ENCODE measurements around the gene ZKSCAN1.

Gene ZKSCAN1

GRCh38 chr7:100044718-100045117, 29.3 kb downstream of the ZKSCAN1 start:
- peaks cover 5% of the 10 kb centered on the region for H3K79me1 ChIP-seq (ENCODE audit: low read length)
- H2BK120ac ChIP-seq (ENCODE audit: insufficient read depth, low read length, poor library complexity) = no peak overlapping the region
- peaks cover 4% of the 10 kb centered on the region for H3K79me2 ChIP-seq (ENCODE audit: control insufficient read depth, insufficient read depth, low read length, poor library complexity)
- no peak overlapping the region for H3K4ac ChIP-seq (ENCODE audit: low read depth, low read length)
- peak; percentile 51 to 75 for DNase-seq
- H3K14ac ChIP-seq (ENCODE audit: low read length) = no peak overlapping the region
- H2BK12ac ChIP-seq (ENCODE audit: low read length) = no peak overlapping the region
- no peak overlapping the region for H4K8ac ChIP-seq (ENCODE audit: low read depth, low read length)
- no peaks in the 10 kb centered on the region for H3K27me3 ChIP-seq (ENCODE audit: insufficient read depth, low read length)
- no peak overlapping the region for H2AFZ ChIP-seq (ENCODE audit: insufficient read depth, low read length, poor library complexity)
- no CpG with 5 or more reads among the region's 6 CpGs for WGBS (ENCODE audit: extremely low coverage, insufficient coverage, insufficient read length)
- no peak overlapping the region for H2AK5ac ChIP-seq (ENCODE audit: low read length)
- no peak overlapping the region for H2BK5ac ChIP-seq (ENCODE audit: low read depth, low read length, poor library complexity)
- no peak overlapping the region for H3K18ac ChIP-seq (ENCODE audit: low read length)
- no peak overlapping the region for H4K12ac ChIP-seq (ENCODE audit: low read depth, low read length)
- peaks cover 3% of the 10 kb centered on the region in 2 experiments for H3K4me1 ChIP-seq (ENCODE audit: control insufficient read depth in 1 of 2, insufficient read depth in 2 of 2, low read length in 2 of 2)
- H4K91ac ChIP-seq (ENCODE audit: low read depth, low read length) = no peak overlapping the region
- H3K27ac ChIP-seq (ENCODE audit: low read depth, low read length) = no peak overlapping the region
- no peak overlapping the region for H3K4me3 ChIP-seq (ENCODE audit: low read depth, low read length)
- no peak overlapping the region for H3K23ac ChIP-seq (ENCODE audit: low read length)
- H3K36me3 ChIP-seq (ENCODE audit: control insufficient read depth in 1 of 2, insufficient read depth in 2 of 2, low read length in 2 of 2) = no peaks in the 10 kb centered on the region
- no peak overlapping the region for H3K9ac ChIP-seq (ENCODE audit: low read length)
- no peak overlapping the region for H3K4me2 ChIP-seq (ENCODE audit: low read length)
- H3K9me3 ChIP-seq (ENCODE audit: insufficient read depth, low read depth, low read length) = no peaks in the 10 kb centered on the region

GRCh38 chr7:100048680-100049079, 33.3 kb downstream of the ZKSCAN1 start:
- Histone ChIP-seq H3K23ac (ENCODE audit: low read length) (no peak overlapping the region), H2BK120ac (ENCODE audit: insufficient read depth, low read length, poor library complexity) (no peak overlapping the region), H3K4ac (ENCODE audit: low read depth, low read length) (no peak overlapping the region), H4K8ac (ENCODE audit: low read depth, low read length) (peak overlapping the region; percentile 100), H3K36me3 (ENCODE audit: control insufficient read depth in 1 of 2, insufficient read depth in 2 of 2, low read length in 2 of 2) (peaks cover 2 to 5% of the 10 kb centered on the region in 2 experiments), H3K18ac (ENCODE audit: low read length) (no peak overlapping the region), H2AFZ (ENCODE audit: insufficient read depth, low read length, poor library complexity) (no peak overlapping the region), H2AK5ac (ENCODE audit: low read length) (no peak overlapping the region), H3K4me2 (ENCODE audit: low read length) (no peak overlapping the region), H3K4me3 (ENCODE audit: low read depth, low read length) (no peak overlapping the region), H2BK5ac (ENCODE audit: low read depth, low read length, poor library complexity) (no peak overlapping the region), H3K14ac (ENCODE audit: low read length) (no peak overlapping the region), H3K9ac (ENCODE audit: low read length) (no peak overlapping the region), H3K27ac (ENCODE audit: low read depth, low read length) (no peak overlapping the region), H3K4me1 (ENCODE audit: control insufficient read depth in 1 of 2, insufficient read depth in 2 of 2, low read length in 2 of 2) (peaks cover 7% of the 10 kb centered on the region in 2 experiments), H4K12ac (ENCODE audit: low read depth, low read length) (no peak overlapping the region), H3K79me1 (ENCODE audit: low read length) (peaks cover 9% of the 10 kb centered on the region), H3K27me3 (ENCODE audit: insufficient read depth, low read length) (no peaks in the 10 kb centered on the region), H3K79me2 (ENCODE audit: control insufficient read depth, insufficient read depth, low read length, poor library complexity) (peaks cover 6% of the 10 kb centered on the region), H3K9me3 (ENCODE audit: insufficient read depth, low read depth, low read length) (no peaks in the 10 kb centered on the region), H4K91ac (ENCODE audit: low read depth, low read length) (no peak overlapping the region), H2BK12ac (ENCODE audit: low read length) (no peak overlapping the region)
- no CpG with 5 or more reads among the region's 4 CpGs for WGBS (ENCODE audit: extremely low coverage, insufficient coverage, insufficient read length)
- DNase-seq = peak in 1 of 2 donors; percentile 14

- H3K4me1 ChIP-seq (ENCODE audit: control insufficient read depth in 1 of 2, insufficient read depth in 2 of 2, low read length in 2 of 2) = peaks cover 7% of the 10 kb centered on the region in 2 experiments
- no peak within 1 kb of the TSS for H2BK12ac ChIP-seq (ENCODE audit: low read length)
- peak within 1 kb of the TSS; percentile 100 for H4K8ac ChIP-seq (ENCODE audit: low read depth, low read length)
- H3K79me1 ChIP-seq (ENCODE audit: low read length) = peaks cover 9% of the 10 kb centered on the region
- WGBS (ENCODE audit: extremely low coverage, insufficient coverage, insufficient read length) = no CpG with 5 or more reads among the region's 47 CpGs
- H2BK5ac ChIP-seq (ENCODE audit: low read depth, low read length, poor library complexity) = peak within 1 kb of the TSS; percentile 89
- H3K4me2 ChIP-seq (ENCODE audit: low read length) = peak within 1 kb of the TSS; percentile 74
- peak within 1 kb of the TSS; percentile 95 for H2AK5ac ChIP-seq (ENCODE audit: low read length)
- H3K79me2 ChIP-seq (ENCODE audit: control insufficient read depth, insufficient read depth, low read length, poor library complexity) = peaks cover 6% of the 10 kb centered on the region
- H3K36me3 ChIP-seq (ENCODE audit: control insufficient read depth in 1 of 2, insufficient read depth in 2 of 2, low read length in 2 of 2) = peaks cover 2 to 5% of the 10 kb centered on the region in 2 experiments
- peak; percentile 90 to 92 for DNase-seq
- peak within 1 kb of the TSS; percentile 100 for H3K14ac ChIP-seq (ENCODE audit: low read length)
- H4K91ac ChIP-seq (ENCODE audit: low read depth, low read length) = peak within 1 kb of the TSS; percentile 96
- H3K27me3 ChIP-seq (ENCODE audit: insufficient read depth, low read length) = no peaks in the 10 kb centered on the region
- H3K9me3 ChIP-seq (ENCODE audit: insufficient read depth, low read depth, low read length) = no peaks in the 10 kb centered on the region
- H3K9ac ChIP-seq (ENCODE audit: low read length) = peak within 1 kb of the TSS; percentile 87
- peak within 1 kb of the TSS; percentile 98 for H4K12ac ChIP-seq (ENCODE audit: low read depth, low read length)
- H3K27ac ChIP-seq (ENCODE audit: low read depth, low read length) = peak within 1 kb of the TSS; percentile 91
- no peak within 1 kb of the TSS for H3K23ac ChIP-seq (ENCODE audit: low read length)
- H3K4ac ChIP-seq (ENCODE audit: low read depth, low read length) = peak within 1 kb of the TSS; percentile 86
- peak within 1 kb of the TSS; percentile 86 for H3K4me3 ChIP-seq (ENCODE audit: low read depth, low read length)
- H3K18ac ChIP-seq (ENCODE audit: low read length) = peak within 1 kb of the TSS; percentile 98
- H2AFZ ChIP-seq (ENCODE audit: insufficient read depth, low read length, poor library complexity) = peak within 1 kb of the TSS; percentile 97
- H2BK120ac ChIP-seq (ENCODE audit: insufficient read depth, low read length, poor library complexity) = peak within 1 kb of the TSS; percentile 97
Observed at GRCh38 chr7:100049441-100050291, 34.3 kb downstream of the ZKSCAN1 start, which contains the start of gene ZSCAN21. ZSCAN21 (plus strand) TSS chr7:100049774; CDS start chr7:100057007, 7,233 bp downstream.

- Histone ChIP-seq H3K4me3 (ENCODE audit: low read depth, low read length) (no peak overlapping the region), H3K9me3 (ENCODE audit: insufficient read depth, low read depth, low read length) (no peaks in the 10 kb centered on the region), H3K79me1 (ENCODE audit: low read length) (peaks cover 9% of the 10 kb centered on the region), H3K9ac (ENCODE audit: low read length) (no peak overlapping the region), H2BK120ac (ENCODE audit: insufficient read depth, low read length, poor library complexity) (no peak overlapping the region), H4K8ac (ENCODE audit: low read depth, low read length) (no peak overlapping the region), H3K79me2 (ENCODE audit: control insufficient read depth, insufficient read depth, low read length, poor library complexity) (peaks cover 6% of the 10 kb centered on the region), H3K27me3 (ENCODE audit: insufficient read depth, low read length) (no peaks in the 10 kb centered on the region), H3K14ac (ENCODE audit: low read length) (no peak overlapping the region), H4K91ac (ENCODE audit: low read depth, low read length) (no peak overlapping the region), H4K12ac (ENCODE audit: low read depth, low read length) (no peak overlapping the region), H3K23ac (ENCODE audit: low read length) (no peak overlapping the region), H3K18ac (ENCODE audit: low read length) (no peak overlapping the region), H3K4ac (ENCODE audit: low read depth, low read length) (no peak overlapping the region), H3K36me3 (ENCODE audit: control insufficient read depth in 1 of 2, insufficient read depth in 2 of 2, low read length in 2 of 2) (peaks cover 3 to 5% of the 10 kb centered on the region in 2 experiments), H2BK12ac (ENCODE audit: low read length) (no peak overlapping the region), H2AFZ (ENCODE audit: insufficient read depth, low read length, poor library complexity) (no peak overlapping the region), H3K27ac (ENCODE audit: low read depth, low read length) (no peak overlapping the region), H3K4me2 (ENCODE audit: low read length) (no peak overlapping the region), H3K4me1 (ENCODE audit: control insufficient read depth in 1 of 2, insufficient read depth in 2 of 2, low read length in 2 of 2) (peaks cover 7% of the 10 kb centered on the region in 2 experiments), H2AK5ac (ENCODE audit: low read length) (no peak overlapping the region), H2BK5ac (ENCODE audit: low read depth, low read length, poor library complexity) (no peak overlapping the region)
- no CpG with 5 or more reads among the region's 3 CpGs for WGBS (ENCODE audit: extremely low coverage, insufficient coverage, insufficient read length)
- no peak for DNase-seq
Observed at GRCh38 chr7:100051611-100052010, 36.2 kb downstream of the ZKSCAN1 start.

Data from trophoblast cell (in vitro differentiated cells and primary cell).